GM08714 (cell line): ENCODE measurements around the gene FNDC3A.
"Not testable (repeated sequence)": the region's sequence is repeated elsewhere in the genome, so short reads cannot be mapped to it uniquely, and the experiment has no call there.

Experiments
- H3K4me3 ChIP-seq: fragments of 200-500 bp; sonication (Bioruptor generic); 2 replicates; pipeline ENCODE4 v1.5.1; 2014; ENCODE audit warnings: mild to moderate bottlenecking, low read length, inconsistent platforms
- ZNF274 ChIP-seq: IDR thresholded peaks from 2 replicates; pipeline ENCODE4 v1.6.1; 2012; ENCODE audit warnings: mild to moderate bottlenecking, low read depth, low read length

Gene FNDC3A

DNA sequence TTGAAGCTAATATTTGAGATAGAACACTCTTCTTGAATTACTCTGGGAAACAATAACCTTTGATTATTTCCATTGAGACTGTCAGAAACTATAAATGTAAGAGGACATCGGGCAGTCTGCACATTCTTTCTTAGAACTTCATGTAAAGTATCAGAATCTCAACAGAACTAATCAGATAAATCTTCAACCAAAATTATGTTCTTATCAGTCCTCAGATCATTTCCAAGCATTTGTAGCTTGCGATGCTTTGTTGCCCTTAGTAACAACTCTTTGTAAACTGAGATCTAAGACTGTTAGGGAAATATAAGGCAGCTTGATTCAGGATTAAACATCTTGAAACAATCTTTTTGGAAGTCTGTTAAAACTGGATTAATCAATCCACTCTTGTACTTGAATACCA, 70.3 kb downstream of the FNDC3A start:
- H3K4me3 ChIP-seq, result no peak overlapping the region
- TF ChIP-seq ZNF274, result no peak

GRCh38 chr13:49046519-49046918, 70.8 kb downstream of the FNDC3A start:
- TF ChIP-seq ZNF274, result no peak
- H3K4me3 ChIP-seq, result no peak overlapping the region

DNA sequence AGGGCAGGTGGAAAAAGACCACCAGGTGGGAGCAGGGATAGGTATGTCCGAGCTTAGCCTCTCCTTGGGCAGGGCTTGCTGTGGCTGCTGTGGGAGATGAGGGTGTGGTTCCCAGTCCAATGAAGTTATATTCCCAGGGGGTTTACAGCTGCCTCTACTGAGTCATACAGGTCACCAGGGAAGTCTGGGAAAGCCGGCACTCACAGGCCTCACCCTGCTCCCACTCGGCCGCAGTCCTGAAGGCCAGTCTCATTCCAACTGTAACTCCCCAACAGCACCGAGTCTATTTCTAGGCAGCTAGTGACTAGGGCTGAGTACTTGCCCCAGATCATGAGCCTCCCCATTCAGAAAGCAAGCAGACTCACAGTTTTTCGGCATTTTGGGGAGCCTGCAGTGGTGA, 77.1 kb downstream of the FNDC3A start:
- no peak for TF ChIP-seq ZNF274

DNA sequence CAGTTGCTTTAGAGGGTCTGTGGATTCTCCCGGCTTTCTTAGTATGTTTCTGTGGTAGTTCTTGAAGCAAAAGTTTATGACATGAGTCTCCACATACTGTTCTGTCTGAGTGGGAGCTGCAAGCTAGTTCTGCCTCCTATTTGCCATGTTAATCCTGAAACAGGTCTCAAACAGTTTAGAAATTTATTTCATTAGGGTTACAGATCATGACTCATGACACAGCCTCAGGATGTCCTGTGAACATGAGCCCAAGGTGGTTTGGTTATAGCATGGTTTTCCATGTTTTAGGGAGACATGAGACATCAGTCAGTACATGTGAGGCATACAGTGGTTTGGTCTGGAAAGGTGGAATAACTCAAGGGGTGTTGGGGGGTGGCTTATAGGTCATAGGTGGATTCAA, 77.5 kb downstream of the FNDC3A start:
- no peak overlapping the region for H3K4me3 ChIP-seq
- TF ChIP-seq ZNF274, result no peak

More for the DNA sequence above, 77.1 kb downstream of the FNDC3A start:
- no peak overlapping the region for H3K4me3 ChIP-seq

GRCh38 chr13:49053906-49054305, 78.2 kb downstream of the FNDC3A start:
- no peak for TF ChIP-seq ZNF274
- no peak overlapping the region for H3K4me3 ChIP-seq

GRCh38 chr13:49055021-49055420, 79.3 kb downstream of the FNDC3A start:
- H3K4me3 ChIP-seq, result no peak overlapping the region
- TF ChIP-seq ZNF274, result no peak

DNA sequence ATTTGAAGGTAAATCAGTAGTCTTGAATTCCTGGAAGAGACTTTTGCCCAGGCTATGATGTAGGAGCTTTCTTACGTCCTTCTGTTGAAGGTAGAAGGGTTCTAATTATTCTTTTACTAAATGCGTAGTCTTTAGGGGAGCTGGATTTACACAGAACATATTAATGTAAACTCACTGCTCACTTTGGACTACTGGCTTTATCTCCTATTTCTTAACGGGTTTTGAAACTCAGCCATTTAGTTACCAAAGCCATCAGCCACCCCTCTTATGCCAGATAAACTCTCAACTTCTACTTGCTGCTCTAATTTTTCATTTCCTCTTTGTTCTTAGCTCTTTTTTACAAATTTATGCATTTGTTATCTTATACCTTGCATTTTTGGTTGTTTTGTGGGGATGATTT, 81.5 kb downstream of the FNDC3A start:
- no peak overlapping the region for H3K4me3 ChIP-seq
- TF ChIP-seq ZNF274, result no peak

GRCh38 chr13:49058761-49059160, 83.0 kb downstream of the FNDC3A start:
- no peak for TF ChIP-seq ZNF274
- H3K4me3 ChIP-seq, result no peak overlapping the region

- no peak for TF ChIP-seq ZNF274
These were observed 85.1 kb downstream of the FNDC3A start for GRCh38 chr13:49060678-49061387.

GRCh38 chr13:49061388-49061752, 85.7 kb downstream of the FNDC3A start:
- not testable (repeated sequence) for H3K4me3 ChIP-seq

More at GRCh38 chr13:49060678-49061387, 85.1 kb downstream of the FNDC3A start:
- H3K4me3 ChIP-seq, result no peak overlapping the region

DNA sequence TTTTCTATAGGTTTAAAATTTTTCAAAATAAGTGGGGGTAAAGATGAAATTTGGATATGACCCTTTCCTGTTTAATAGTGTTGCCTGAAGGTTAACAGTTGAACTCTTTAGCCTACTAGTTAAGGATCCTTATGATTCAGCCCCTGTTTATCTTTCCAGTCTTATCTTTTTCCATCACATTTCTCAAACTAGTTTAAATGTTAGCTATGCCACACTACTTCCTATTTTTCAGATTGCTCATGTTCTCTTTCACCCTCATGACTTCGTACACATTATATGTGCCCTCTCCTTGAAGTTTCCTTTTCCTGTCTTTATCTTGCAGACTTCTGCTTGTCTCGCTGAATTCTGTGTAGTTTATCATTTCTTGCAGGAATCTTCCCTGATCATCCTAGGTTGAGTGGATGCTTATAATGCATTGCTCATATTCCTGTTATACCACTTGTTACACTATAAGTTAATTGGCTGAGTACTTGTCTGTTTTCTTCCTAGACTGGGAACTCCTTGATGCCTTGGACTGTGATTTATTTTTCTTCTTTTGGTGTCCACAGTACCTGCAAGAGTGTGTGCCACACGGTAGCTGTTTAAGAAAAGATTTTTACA, 86.7 kb downstream of the FNDC3A start:
- no peak overlapping the region for H3K4me3 ChIP-seq
- TF ChIP-seq ZNF274, result no peak

- TF ChIP-seq ZNF274, result no peak
- no peak overlapping the region for H3K4me3 ChIP-seq
These were observed 87.3 kb downstream of the FNDC3A start for GRCh38 chr13:49063011-49063410.

- TF ChIP-seq ZNF274, result no peak
- H3K4me3 ChIP-seq, result no peak overlapping the region
These were observed 87.8 kb downstream of the FNDC3A start for GRCh38 chr13:49063497-49063896.

GRCh38 chr13:49064476-49064875, 88.8 kb downstream of the FNDC3A start:
- H3K4me3 ChIP-seq, result no peak overlapping the region
- no peak for TF ChIP-seq ZNF274

DNA sequence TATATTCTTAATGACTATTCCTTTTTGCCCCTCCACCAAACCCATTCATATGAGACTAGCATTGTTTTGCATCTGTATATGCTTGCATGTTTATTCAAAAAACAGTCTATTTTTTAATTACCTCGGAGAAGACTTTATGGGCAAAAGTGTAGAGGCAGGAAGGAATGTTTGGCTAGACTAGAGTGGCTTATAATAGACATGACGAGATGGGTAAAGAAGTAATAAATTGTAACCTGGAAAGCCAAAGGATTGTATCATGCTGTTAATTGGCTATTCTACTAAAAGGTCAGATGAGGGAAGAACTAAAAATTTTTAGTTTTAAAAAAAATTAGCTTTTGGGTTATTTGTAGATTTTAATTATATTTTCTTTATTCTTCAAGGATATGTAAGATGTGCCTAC, 91.1 kb downstream of the FNDC3A start:
- no peak for TF ChIP-seq ZNF274
- H3K4me3 ChIP-seq, result no peak overlapping the region

GRCh38 chr13:49068498-49068897, 92.8 kb downstream of the FNDC3A start:
- H3K4me3 ChIP-seq, result not testable (repeated sequence)

DNA sequence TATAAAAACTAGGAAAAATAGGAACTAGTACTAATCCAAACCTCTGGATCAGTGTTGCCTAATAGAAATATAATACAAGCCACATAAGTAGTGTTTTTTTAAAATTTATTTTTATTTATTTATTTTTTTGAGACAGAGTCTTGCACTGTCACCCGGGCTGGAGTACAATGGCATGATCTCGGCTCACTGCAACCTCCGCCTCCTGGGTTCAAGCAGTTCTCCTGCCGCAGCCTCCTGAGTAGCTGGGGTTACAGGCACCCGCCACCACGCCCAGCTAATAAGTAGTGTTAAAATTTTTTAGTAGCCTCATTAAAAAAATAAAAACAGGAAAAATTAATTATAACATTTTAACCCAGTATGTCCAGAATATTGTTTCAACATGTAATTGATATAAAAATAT, 94.3 kb downstream of the FNDC3A start:
- H3K4me3 ChIP-seq, result not testable (repeated sequence)
